Mesenteric fat pad (tissue), 1 donor: ENCODE measurements around the gene SH3GLB1. TPM values are rescaled to one million over a fixed set of nuclear protein-coding genes. Genes with fewer than 3 reads are reported as not detected.

ENCODE experiments used
- DNase-seq: peaks from one replicate; pipeline ENCODE4 v3.0.0-alpha.2; 2020; ENCODE audit warnings: low spot score
- total RNA-seq: library from RNA; stranded (reverse); fragmentation: NEBNext Ultra II Directional; extraction: Animal tissue kit (Norgen Biotek cat#: 25700); gene quantifications from one replicate; pipeline ENCODE4 v1.2.1, GENCODE V29; 2021
- donor health status: DM: yes; HTN: yes; CAD: no.

SH3GLB1 gene
- total RNA-seq, 1 donor from 2014 or later: 228 TPM

GRCh38 chr1:86773341-86774288 is 69.2 kb downstream of the SH3GLB1 start:
- no peak for DNase-seq

GRCh38 chr1:86774305-86775295 is 70.2 kb downstream of the SH3GLB1 start:
- DNase-seq: no peak

- DNase-seq: no peak
Measured at GRCh38 chr1:86775395-86775794, 71.0 kb downstream of the SH3GLB1 start.

GRCh38 chr1:86776108-86776507 is 71.7 kb downstream of the SH3GLB1 start:
- no peak for DNase-seq

- no peak for DNase-seq
Measured at GRCh38 chr1:86778569-86779239, 74.3 kb downstream of the SH3GLB1 start.

- DNase-seq: no peak
Measured at GRCh38 chr1:86779308-86780191, 75.2 kb downstream of the SH3GLB1 start.

GRCh38 chr1:86782482-86782881 is 78.1 kb downstream of the SH3GLB1 start:
- DNase-seq: no peak

- no peak for DNase-seq
Measured at GRCh38 chr1:86787621-86788020, 83.2 kb downstream of the SH3GLB1 start.

GRCh38 chr1:86788300-86789206 is 84.2 kb downstream of the SH3GLB1 start:
- no peak for DNase-seq

GRCh38 chr1:86795316-86795715 is 90.9 kb downstream of the SH3GLB1 start:
- no peak for DNase-seq

Other genes starting within 250 kb of the SH3GLB1 start
- 0.29 TPM for gene CLCA1, start 235.6 kb upstream of the SH3GLB1 start, total RNA-seq
- not detected for gene CLCA4, start 157.5 kb upstream of the SH3GLB1 start, total RNA-seq
- gene SELENOF, start 209.6 kb downstream of the SH3GLB1 start, total RNA-seq: 194 TPM
- 19.2 TPM for gene HS2ST1, start 210.1 kb downstream of the SH3GLB1 start, total RNA-seq